AG04449 (cell line): ENCODE results near the gene B3GNT5.

ENCODE experiments used
- CTCF ChIA-PET: fragments of 350-600 bp; formaldehyde crosslinking; extraction: SDS; loops from one replicate; lab custom pipeline; 2021; ENCODE audit warnings: antibody characterized with exemption; lab: Yijun Ruan, JAX
- POLR2A ChIA-PET: fragments of 400-600, 350-600 bp; formaldehyde crosslinking; extraction: SDS; loops from one replicate; lab custom pipeline; 2020; ENCODE audit warnings: antibody characterized with exemption, inconsistent platforms; lab: Yijun Ruan, JAX
- DNase-seq: peaks from one replicate; pipeline ENCODE4 v3.0.0-alpha.2; 2010; ENCODE audit warnings: low read depth, low spot score
- H3K4me3 ChIP-seq: 2 replicates; pipeline ENCODE4 v1.5.1; 2011; ENCODE audit warnings: low read depth, mild to moderate bottlenecking, control low read depth, low read length
- TF ChIP-seq, protein P1 (sequence below): IDR thresholded peaks from one replicate; pipeline ENCODE4 v1.5.1; 2011; ENCODE audit warnings: mild to moderate bottlenecking, moderate library complexity, low read length, control low read depth, inconsistent platforms; ENCODE audit not compliant: insufficient read depth; ENCODE audit errors: missing control alignments

Gene B3GNT5

DNA sequence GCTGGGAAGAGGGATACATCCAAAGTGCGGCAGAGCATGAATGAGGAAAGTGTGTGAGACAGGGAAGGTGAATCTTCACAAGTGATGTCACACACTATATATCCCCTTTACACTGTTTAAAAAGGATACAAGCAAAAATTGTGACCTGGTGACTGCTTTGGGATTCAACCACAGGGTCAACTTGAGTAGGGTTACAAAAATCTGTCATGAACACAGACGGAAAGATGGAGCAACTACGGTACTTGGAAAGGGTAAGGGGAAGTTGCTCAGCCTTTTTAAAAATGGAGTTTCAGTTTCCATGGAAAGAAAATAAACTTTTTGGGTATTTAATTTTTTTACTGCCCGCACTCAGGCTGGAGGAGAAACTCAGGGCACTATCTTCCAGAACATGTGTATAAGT, 60.3 kb downstream of the B3GNT5 start:
- no peak overlapping the region for H3K4me3 ChIP-seq
- no peak for DNase-seq
- POLR2A ChIA-PET = no interaction called here
- CTCF ChIA-PET = interaction anchor here (1.2 kb wide), 1 partner anchor 69 kb away, joined by 3 read pairs; no protein-coding TSS in a partner anchor
- TF ChIP-seq, protein P1, sequence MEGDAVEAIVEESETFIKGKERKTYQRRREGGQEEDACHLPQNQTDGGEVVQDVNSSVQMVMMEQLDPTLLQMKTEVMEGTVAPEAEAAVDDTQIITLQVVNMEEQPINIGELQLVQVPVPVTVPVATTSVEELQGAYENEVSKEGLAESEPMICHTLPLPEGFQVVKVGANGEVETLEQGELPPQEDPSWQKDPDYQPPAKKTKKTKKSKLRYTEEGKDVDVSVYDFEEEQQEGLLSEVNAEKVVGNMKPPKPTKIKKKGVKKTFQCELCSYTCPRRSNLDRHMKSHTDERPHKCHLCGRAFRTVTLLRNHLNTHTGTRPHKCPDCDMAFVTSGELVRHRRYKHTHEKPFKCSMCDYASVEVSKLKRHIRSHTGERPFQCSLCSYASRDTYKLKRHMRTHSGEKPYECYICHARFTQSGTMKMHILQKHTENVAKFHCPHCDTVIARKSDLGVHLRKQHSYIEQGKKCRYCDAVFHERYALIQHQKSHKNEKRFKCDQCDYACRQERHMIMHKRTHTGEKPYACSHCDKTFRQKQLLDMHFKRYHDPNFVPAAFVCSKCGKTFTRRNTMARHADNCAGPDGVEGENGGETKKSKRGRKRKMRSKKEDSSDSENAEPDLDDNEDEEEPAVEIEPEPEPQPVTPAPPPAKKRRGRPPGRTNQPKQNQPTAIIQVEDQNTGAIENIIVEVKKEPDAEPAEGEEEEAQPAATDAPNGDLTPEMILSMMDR = no peak

DNA sequence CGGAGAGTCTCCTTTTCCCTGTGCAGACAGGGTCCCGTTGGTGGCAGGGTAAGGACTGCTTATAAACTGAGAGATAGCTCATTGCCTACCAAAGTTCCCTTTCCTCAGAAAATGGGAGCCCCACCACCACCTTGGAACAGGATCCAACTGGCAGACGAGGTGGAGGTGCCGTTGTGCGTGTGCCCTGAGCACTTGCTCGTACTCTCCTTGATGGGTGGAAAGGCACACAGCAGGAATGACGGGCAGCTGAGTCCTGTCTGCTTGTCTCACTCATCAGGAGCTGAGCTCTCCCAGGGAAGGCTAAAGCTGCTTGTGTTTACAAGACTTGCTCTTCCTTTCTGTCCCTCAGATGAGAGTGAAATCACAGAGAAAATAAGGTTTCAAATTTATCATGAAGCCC, 60.7 kb downstream of the B3GNT5 start:
- ChIA-PET POLR2A (no interaction called here), CTCF (interaction anchor here (1.2 kb wide), 1 partner anchor 68 kb away, joined by 3 read pairs; no protein-coding TSS in a partner anchor)
- TF ChIP-seq, protein P1 = no peak

DNA sequence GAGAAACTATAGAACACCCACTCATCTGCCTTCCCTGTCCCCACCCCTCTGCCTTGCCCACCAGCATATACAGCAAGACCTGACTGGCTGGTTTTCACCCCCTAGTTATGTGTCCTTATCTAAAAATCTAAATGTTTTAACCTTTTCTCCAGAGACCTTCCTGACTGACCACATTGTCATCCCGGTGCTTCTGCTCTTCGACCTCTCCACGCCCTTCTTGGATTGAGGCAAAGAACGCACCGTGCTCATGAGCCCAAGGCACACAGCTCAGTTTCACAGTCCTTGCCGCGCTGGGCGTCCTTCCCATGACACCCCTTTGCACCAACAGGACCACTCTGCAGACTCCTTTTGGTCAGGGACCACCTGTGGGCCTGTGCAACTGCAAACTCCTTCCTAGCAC, 62.7 kb downstream of the B3GNT5 start:
- no peak for DNase-seq
- CTCF ChIA-PET = interaction anchor here (0.7 kb wide), 1 partner anchor 8 kb away, joined by 3 read pairs; no protein-coding TSS in a partner anchor
- POLR2A ChIA-PET = no interaction called here
- no peak overlapping the region for H3K4me3 ChIP-seq
- TF ChIP-seq, protein P1 = no peak

More for the DNA sequence above, 60.7 kb downstream of the B3GNT5 start:
- H3K4me3 ChIP-seq = no peak overlapping the region
- DNase-seq = no peak

DNA sequence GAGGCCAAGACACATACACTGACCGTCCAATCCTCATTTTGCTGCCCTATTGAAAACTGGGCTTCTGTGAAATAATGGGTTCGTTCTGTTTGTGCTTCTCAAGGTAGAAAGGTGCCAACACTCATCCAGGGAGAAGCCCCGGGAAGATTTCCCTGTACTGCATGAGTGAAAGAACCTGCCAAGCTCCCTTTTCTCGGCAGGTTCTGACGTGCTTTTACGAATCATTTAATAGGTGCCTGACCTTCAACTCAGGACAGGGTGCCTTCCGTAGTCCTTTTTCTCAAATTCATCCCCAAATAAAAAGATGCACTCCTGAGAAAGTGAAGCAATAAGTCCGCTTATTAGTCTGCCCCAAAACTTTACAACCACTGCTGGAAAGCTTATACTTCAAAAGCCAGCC, 64.2 kb downstream of the B3GNT5 start:
- DNase-seq = no peak
- no peak overlapping the region for H3K4me3 ChIP-seq
- ChIA-PET CTCF (interaction anchor here (1.2 kb wide), 1 partner anchor 8 kb away, joined by 4 read pairs; no protein-coding TSS in a partner anchor), POLR2A (no interaction called here)
- TF ChIP-seq, protein P1 = no peak

DNA sequence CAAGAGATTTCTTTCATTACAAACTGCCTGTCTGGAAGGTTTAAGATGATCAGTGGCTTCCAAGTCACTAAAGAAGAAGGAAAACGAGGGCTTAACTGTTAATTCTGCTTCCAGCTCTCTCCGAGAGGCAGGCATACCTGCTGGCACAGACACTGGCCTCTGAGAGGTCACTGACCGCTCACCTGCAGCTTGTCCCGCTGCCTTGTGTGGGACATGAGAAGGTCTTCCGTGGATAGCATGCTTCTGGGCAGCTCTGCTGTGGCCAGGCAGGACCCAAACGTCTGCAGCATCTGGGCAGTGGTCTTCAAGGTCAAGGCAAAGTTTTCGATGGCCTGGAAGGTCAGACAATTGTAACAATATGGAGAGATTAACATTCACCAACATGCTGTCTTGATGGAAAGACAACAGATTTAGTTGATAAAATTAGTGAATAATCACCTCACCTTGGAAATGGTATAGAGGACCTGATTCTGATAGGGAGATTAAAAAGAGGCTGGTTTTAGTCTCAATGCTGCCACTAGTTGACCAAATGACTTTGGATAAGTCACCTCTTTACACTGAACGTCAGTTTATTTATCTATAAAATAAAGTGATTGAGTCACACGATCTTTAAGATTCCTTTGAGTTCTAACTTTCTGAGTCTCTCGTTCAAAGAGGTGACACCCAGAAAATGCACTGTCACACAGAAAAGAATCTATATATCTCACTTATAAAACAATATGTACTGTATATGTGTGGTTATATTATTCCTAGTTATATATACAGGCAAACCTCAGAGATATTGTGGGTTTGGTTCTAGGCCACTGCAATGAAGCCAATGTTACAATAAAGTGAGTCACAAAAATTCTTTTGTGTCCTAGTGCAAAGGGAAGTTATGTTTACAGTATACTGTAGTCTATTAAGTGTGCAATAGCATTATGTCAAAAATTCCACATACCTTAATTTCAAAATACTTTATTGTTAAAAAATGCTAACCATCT, 65.1 kb downstream of the B3GNT5 start:
- TF ChIP-seq, protein P1 = no peak
- no peak overlapping the region for H3K4me3 ChIP-seq
- DNase-seq = no peak
- CTCF ChIA-PET = interaction anchor here (1.2 kb wide), 1 partner anchor 9 kb away, joined by 4 read pairs; no protein-coding TSS in a partner anchor
- POLR2A ChIA-PET = no interaction called here

DNA sequence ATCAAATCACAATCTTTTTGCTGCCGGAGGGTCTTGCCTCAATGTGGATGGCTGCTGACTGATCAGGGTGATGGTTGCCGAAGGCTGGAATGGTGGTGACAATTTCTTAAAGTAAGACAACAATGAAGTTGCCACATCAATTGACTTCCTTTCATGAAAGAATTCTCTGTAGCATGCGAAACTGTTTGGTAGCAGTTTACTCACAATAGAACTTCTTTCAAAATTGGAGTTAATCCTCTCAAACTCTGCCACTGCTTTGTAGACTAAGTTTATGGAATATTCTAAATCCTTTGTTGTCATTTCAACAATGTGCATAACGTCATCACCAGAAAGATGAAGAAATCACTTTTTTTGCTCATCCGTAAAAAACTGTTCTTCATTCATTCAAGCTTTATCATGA, 65.8 kb downstream of the B3GNT5 start:
- CTCF ChIA-PET = no interaction called here
- DNase-seq = no peak
- H3K4me3 ChIP-seq = no peak overlapping the region
- POLR2A ChIA-PET = no interaction called here
- TF ChIP-seq, protein P1 = no peak
